HG03064 (cell line): ENCODE data around the gene PRAMEF11.

Experiments
- ATAC-seq: cut with Tn5 transposase; IDR thresholded peaks from one replicate; pipeline ENCODE4 v1.9.1; 2021; ENCODE audit warnings: low read depth; ENCODE audit not compliant: unreplicated experiment

The PRAMEF11 gene

DNA sequence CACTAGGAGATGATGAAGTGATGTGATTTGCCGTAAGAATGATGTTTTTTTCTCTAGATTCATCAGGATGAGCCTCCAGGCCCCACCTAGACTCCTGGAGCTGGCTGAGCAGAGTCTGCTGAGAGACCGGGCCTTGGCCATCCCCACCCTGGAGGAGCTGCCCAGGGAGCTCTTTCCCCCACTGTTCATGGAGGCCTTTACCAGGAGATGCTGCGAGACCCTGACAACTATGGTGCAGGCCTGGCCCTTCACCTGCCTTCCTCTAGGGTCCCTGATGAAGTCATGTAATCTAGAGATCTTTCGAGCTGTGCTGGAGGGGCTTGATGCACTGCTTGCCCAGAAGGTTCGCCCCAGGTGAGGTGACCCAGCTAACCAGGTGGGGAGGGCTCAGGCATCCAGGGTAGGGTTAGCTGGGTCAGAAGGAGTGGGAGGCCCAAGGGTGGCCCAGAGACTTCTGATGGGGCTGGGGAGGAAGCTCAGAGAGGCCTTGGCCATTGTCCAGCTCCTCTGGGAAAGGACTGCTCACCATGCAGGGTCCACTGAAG, 56.3 kb downstream of the PRAMEF11 start:
- ATAC-seq = no peak
